SK-N-SH treated with all-trans-retinoic acid at 6 μM for 48 hours (cell line): Measurements from ENCODE around the gene PCDH15.

Experiments used
- ATAC-seq: fragments of 200-7000 bp; cut with Tn5 transposase; 3 replicates; pipeline ENCODE4 v1.9.1; 2020; ENCODE audit warnings: mild to moderate bottlenecking, moderate library complexity
- ARNTL ChIP-seq: fragments of 450-650 bp; formaldehyde crosslinking; IDR thresholded peaks from 2 replicates; pipeline ENCODE4 v1.5.0; 2020; ENCODE audit warnings: low read depth, mild to moderate bottlenecking, moderate library complexity, borderline replicate concordance
- BACH2 ChIP-seq: fragments of 250-450 bp; sonication (Bioruptor Pico); IDR thresholded peaks from 2 replicates; pipeline ENCODE4 v1.9.0; 2021; ENCODE audit warnings: mild to moderate bottlenecking, borderline replicate concordance
- ESRRG ChIP-seq: fragments of 250-450 bp; sonication (Bioruptor Pico); IDR thresholded peaks from 2 replicates; pipeline ENCODE4 v1.6.1; 2021; ENCODE audit warnings: mild to moderate bottlenecking
- GLIS3 ChIP-seq: fragments of 250-450 bp; sonication (Bioruptor Pico); IDR thresholded peaks from 2 replicates; pipeline ENCODE4 v1.5.0; 2020; ENCODE audit warnings: mild to moderate bottlenecking, moderate library complexity
- ISL1 ChIP-seq: fragments of 250-450 bp; sonication (Bioruptor Pico); IDR thresholded peaks from 2 replicates; pipeline ENCODE4 v2.1.2; 2022; ENCODE audit warnings: mild to moderate bottlenecking, moderate library complexity
- OSR1 ChIP-seq: fragments of 250-450 bp; sonication (Bioruptor Pico); IDR thresholded peaks from 2 replicates; pipeline ENCODE4 v1.8.0; 2022; ENCODE audit warnings: moderate library complexity, mild to moderate bottlenecking, inconsistent platforms
- PATZ1 ChIP-seq: fragments of 250-450 bp; sonication (Bioruptor Pico); IDR thresholded peaks from 2 replicates; pipeline ENCODE4 v1.8.0; 2020; ENCODE audit warnings: mild to moderate bottlenecking, moderate library complexity, borderline replicate concordance
- PPARA ChIP-seq: fragments of 250-450 bp; sonication (Bioruptor Pico); IDR thresholded peaks from 2 replicates; pipeline ENCODE4 v1.5.0; 2020; ENCODE audit warnings: mild to moderate bottlenecking, borderline replicate concordance
- RARB ChIP-seq: fragments of 250-450 bp; sonication (Bioruptor Pico); IDR thresholded peaks from 2 replicates; pipeline ENCODE4 v1.8.0; 2021; ENCODE audit warnings: mild to moderate bottlenecking, moderate library complexity
- SNAI2 ChIP-seq: fragments of 250-450 bp; sonication (Bioruptor Pico); IDR thresholded peaks from 2 replicates; pipeline ENCODE4 v1.5.0; 2020; ENCODE audit warnings: mild to moderate bottlenecking, moderate library complexity
- TCF4 ChIP-seq: fragments of 250-450 bp; sonication (Bioruptor Pico); IDR thresholded peaks from 2 replicates; pipeline ENCODE4 v1.8.0; 2021; ENCODE audit warnings: mild to moderate bottlenecking, moderate library complexity, borderline replicate concordance
- ZC3H10 ChIP-seq: fragments of 250-450 bp; sonication (Bioruptor Pico); IDR thresholded peaks from 2 replicates; pipeline ENCODE4 v1.5.1; 2021; ENCODE audit warnings: mild to moderate bottlenecking, moderate library complexity
- ZFP30 ChIP-seq: fragments of 450-650 bp; formaldehyde crosslinking; IDR thresholded peaks from 2 replicates; pipeline ENCODE4 v1.5.0; 2022; ENCODE audit warnings: mild to moderate bottlenecking, moderate library complexity
- ZNF565 ChIP-seq: fragments of 450-650 bp; formaldehyde crosslinking; conservative IDR thresholded peaks from 2 replicates; pipeline ENCODE4 v1.5.0; 2020; ENCODE audit warnings: low read depth, mild to moderate bottlenecking, moderate library complexity
- ZNF70 ChIP-seq: fragments of 450-650 bp; formaldehyde crosslinking; IDR thresholded peaks from 2 replicates; pipeline ENCODE4 v1.5.0; 2020; ENCODE audit warnings: mild to moderate bottlenecking, moderate library complexity
- ZNF8 ChIP-seq: fragments of 450-650 bp; formaldehyde crosslinking; IDR thresholded peaks from 2 replicates; pipeline ENCODE4 v1.5.0; 2020; ENCODE audit warnings: mild to moderate bottlenecking, moderate library complexity
- TF ChIP-seq, protein P1 (sequence below): fragments of 250-450 bp; sonication (Bioruptor Pico); IDR thresholded peaks from 2 replicates; pipeline ENCODE4 v1.5.0; 2020; ENCODE audit warnings: mild to moderate bottlenecking, moderate library complexity
- TF ChIP-seq, protein P2 (sequence below): fragments of 250-450 bp; sonication (Bioruptor Pico); IDR thresholded peaks from 2 replicates; pipeline ENCODE4 v1.5.1; 2021; ENCODE audit warnings: mild to moderate bottlenecking, moderate library complexity
- TF ChIP-seq, protein P3 (sequence below): fragments of 250-450 bp; sonication (Bioruptor Pico); IDR thresholded peaks from 2 replicates; pipeline ENCODE4 v1.8.0; 2021; ENCODE audit warnings: low read depth, mild to moderate bottlenecking, moderate library complexity, borderline replicate concordance

PCDH15 gene

GRCh38 chr10:54665095-54665494, 135.9 kb downstream of the PCDH15 start:
- ATAC-seq, result no peak
- TF ChIP-seq ZNF8 (CRISPR knock-in tag) (no peak), ISL1 (CRISPR knock-in tag) (no peak), BACH2 (CRISPR knock-in tag) (no peak), ZNF565 (CRISPR knock-in tag) (no peak), TCF4 (CRISPR knock-in tag) (no peak)
- TF ChIP-seq, protein P1, sequence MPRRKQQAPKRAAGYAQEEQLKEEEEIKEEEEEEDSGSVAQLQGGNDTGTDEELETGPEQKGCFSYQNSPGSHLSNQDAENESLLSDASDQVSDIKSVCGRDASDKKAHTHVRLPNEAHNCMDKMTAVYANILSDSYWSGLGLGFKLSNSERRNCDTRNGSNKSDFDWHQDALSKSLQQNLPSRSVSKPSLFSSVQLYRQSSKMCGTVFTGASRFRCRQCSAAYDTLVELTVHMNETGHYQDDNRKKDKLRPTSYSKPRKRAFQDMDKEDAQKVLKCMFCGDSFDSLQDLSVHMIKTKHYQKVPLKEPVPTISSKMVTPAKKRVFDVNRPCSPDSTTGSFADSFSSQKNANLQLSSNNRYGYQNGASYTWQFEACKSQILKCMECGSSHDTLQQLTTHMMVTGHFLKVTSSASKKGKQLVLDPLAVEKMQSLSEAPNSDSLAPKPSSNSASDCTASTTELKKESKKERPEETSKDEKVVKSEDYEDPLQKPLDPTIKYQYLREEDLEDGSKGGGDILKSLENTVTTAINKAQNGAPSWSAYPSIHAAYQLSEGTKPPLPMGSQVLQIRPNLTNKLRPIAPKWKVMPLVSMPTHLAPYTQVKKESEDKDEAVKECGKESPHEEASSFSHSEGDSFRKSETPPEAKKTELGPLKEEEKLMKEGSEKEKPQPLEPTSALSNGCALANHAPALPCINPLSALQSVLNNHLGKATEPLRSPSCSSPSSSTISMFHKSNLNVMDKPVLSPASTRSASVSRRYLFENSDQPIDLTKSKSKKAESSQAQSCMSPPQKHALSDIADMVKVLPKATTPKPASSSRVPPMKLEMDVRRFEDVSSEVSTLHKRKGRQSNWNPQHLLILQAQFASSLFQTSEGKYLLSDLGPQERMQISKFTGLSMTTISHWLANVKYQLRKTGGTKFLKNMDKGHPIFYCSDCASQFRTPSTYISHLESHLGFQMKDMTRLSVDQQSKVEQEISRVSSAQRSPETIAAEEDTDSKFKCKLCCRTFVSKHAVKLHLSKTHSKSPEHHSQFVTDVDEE (CRISPR knock-in tag), result no peak
- TF ChIP-seq, protein P2, sequence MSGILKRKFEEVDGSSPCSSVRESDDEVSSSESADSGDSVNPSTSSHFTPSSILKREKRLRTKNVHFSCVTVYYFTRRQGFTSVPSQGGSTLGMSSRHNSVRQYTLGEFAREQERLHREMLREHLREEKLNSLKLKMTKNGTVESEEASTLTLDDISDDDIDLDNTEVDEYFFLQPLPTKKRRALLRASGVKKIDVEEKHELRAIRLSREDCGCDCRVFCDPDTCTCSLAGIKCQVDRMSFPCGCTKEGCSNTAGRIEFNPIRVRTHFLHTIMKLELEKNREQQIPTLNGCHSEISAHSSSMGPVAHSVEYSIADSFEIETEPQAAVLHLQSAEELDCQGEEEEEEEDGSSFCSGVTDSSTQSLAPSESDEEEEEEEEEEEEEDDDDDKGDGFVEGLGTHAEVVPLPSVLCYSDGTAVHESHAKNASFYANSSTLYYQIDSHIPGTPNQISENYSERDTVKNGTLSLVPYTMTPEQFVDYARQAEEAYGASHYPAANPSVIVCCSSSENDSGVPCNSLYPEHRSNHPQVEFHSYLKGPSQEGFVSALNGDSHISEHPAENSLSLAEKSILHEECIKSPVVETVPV, result no peak
- TF ChIP-seq, protein P3, sequence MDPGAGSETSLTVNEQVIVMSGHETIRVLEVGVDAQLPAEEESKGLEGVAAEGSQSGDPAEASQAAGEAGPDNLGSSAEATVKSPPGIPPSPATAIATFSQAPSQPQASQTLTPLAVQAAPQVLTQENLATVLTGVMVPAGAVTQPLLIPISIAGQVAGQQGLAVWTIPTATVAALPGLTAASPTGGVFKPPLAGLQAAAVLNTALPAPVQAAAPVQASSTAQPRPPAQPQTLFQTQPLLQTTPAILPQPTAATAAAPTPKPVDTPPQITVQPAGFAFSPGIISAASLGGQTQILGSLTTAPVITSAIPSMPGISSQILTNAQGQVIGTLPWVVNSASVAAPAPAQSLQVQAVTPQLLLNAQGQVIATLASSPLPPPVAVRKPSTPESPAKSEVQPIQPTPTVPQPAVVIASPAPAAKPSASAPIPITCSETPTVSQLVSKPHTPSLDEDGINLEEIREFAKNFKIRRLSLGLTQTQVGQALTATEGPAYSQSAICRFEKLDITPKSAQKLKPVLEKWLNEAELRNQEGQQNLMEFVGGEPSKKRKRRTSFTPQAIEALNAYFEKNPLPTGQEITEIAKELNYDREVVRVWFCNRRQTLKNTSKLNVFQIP (CRISPR knock-in tag), result no peak

DNA sequence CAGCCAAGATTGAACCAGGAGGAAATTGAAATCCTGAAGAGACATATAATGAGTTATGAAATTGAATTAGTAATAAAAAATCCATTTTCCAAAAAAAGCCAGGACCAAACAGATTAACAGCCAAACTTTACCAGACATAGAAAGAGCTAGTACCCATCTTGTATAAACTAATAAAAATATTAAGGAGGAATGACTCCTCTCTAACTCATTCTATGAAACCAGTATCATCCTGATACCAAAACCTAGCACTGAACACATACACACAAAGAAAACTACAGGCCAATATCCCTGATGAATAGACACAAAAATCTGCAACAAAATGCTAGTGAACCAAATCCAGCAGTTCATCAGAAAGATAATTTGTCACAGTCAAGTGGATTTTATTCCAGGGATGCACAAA, 140.6 kb downstream of the PCDH15 start:
- TF ChIP-seq ARNTL (no peak), ZNF8 (CRISPR knock-in tag) (no peak), PATZ1 (no peak), ZNF565 (CRISPR knock-in tag) (no peak), PPARA (CRISPR knock-in tag) (no peak), RARB (CRISPR knock-in tag) (no peak), GLIS3 (no peak), BACH2 (CRISPR knock-in tag) (no peak), OSR1 (no peak), ESRRG (CRISPR knock-in tag) (no peak), ZC3H10 (CRISPR knock-in tag) (no peak), ZNF70 (CRISPR knock-in tag) (no peak), ZFP30 (CRISPR knock-in tag) (no peak), SNAI2 (CRISPR knock-in tag) (no peak)
- TF ChIP-seq, protein P1 (CRISPR knock-in tag), result no peak
- TF ChIP-seq, protein P2, result no peak
- no peak for ATAC-seq
